Upper lobe of right lung (tissue), 1 donor: ENCODE data around the gene NCKAP5. TPM values are rescaled to one million over a fixed set of nuclear protein-coding genes. Genes with fewer than 3 reads are reported as not detected.

Source experiments
- ATAC-seq: fragments of 200-7000 bp; cut with Tn5 transposase; one replicate; pipeline ENCODE4 v1.9.1; 2020; ENCODE audit warnings: mild to moderate bottlenecking, moderate library complexity
- DNase-seq: peaks from one replicate; pipeline ENCODE4 v3.0.0-alpha.2; 2020
- H3K27ac ChIP-seq: fragments of 200-600 bp; one replicate; pipeline ENCODE4 v1.8.0; 2022
- H3K27me3 ChIP-seq: fragments of 200-600 bp; one replicate; pipeline ENCODE4 v1.8.0; 2022; ENCODE audit warnings: mild to moderate bottlenecking
- H3K36me3 ChIP-seq: fragments of 200-600 bp; one replicate; pipeline ENCODE4 v1.8.0; 2022
- H3K4me1 ChIP-seq: fragments of 200-600 bp; one replicate; pipeline ENCODE4 v1.8.0; 2022
- H3K4me3 ChIP-seq: fragments of 200-600 bp; one replicate; pipeline ENCODE4 v1.8.0; 2022; ENCODE audit warnings: mild to moderate bottlenecking
- H3K9me3 ChIP-seq: fragments of 200-600 bp; one replicate; pipeline ENCODE4 v1.8.0; 2022
- CTCF ChIP-seq: fragments of 200-600 bp; IDR thresholded peaks from one replicate; pipeline ENCODE4 v1.8.0; 2022; ENCODE audit warnings: antibody characterized with exemption
- intact Hi-C: fragments of 100-400 bp; cut with DNase I; formaldehyde crosslinking; loops from one replicate; pipeline ENCODE4 v1.11.0; 2022
- total RNA-seq: library from RNA; stranded (reverse); fragmentation: NEBNext Ultra II Directional; extraction: Animal tissue kit (Norgen Biotek cat#: 25700); gene quantifications from one replicate; pipeline ENCODE4 v1.2.1, GENCODE V29; 2021
- donor health status: DM: no; HTN: yes; CAD: no; lungs with severe emphysema.

NCKAP5 gene
- total RNA-seq, 1 donor from 2014 or later, result 40.8 TPM

GRCh38 chr2:133569286-133569830, 1.1 kb upstream of the NCKAP5 start:
- H3K36me3 ChIP-seq, result no peaks in the 10 kb centered on the region
- H3K27me3 ChIP-seq, result no peaks in the 10 kb centered on the region
- intact Hi-C loops, result no loop called here
- no peak overlapping the region for H3K27ac ChIP-seq
- no peak for TF ChIP-seq CTCF
- DNase-seq, result no peak
- H3K4me3 ChIP-seq, result no peak overlapping the region
- no peaks in the 10 kb centered on the region for H3K4me1 ChIP-seq
- no peaks in the 10 kb centered on the region for H3K9me3 ChIP-seq
- no peak for ATAC-seq

- no peak overlapping the region for H3K27ac ChIP-seq
- intact Hi-C loops, result no loop called here
- DNase-seq, result no peak
These were observed 335 bp upstream of the NCKAP5 start for GRCh38 chr2:133568598-133568997.

GRCh38 chr2:133562558-133562957, 5.7 kb downstream of the NCKAP5 start:
- Histone ChIP-seq H3K4me3 (no peak overlapping the region), H3K27me3 (no peaks in the 10 kb centered on the region), H3K27ac (no peak overlapping the region), H3K36me3 (no peaks in the 10 kb centered on the region), H3K9me3 (no peaks in the 10 kb centered on the region), H3K4me1 (no peaks in the 10 kb centered on the region)
- no peak for TF ChIP-seq CTCF
- no peak for ATAC-seq
- no peak for DNase-seq
- intact Hi-C loops, result no loop called here

More at GRCh38 chr2:133568598-133568997, 335 bp upstream of the NCKAP5 start:
- Histone ChIP-seq H3K4me3 (peak overlapping the region; percentile 35), H3K9me3 (no peaks in the 10 kb centered on the region), H3K4me1 (no peaks in the 10 kb centered on the region), H3K27me3 (no peaks in the 10 kb centered on the region), H3K36me3 (no peaks in the 10 kb centered on the region)
- TF ChIP-seq CTCF, result no peak
- no peak for ATAC-seq

GRCh38 chr2:133561045-133561852, 7.0 kb downstream of the NCKAP5 start:
- no peak for DNase-seq
- H3K4me3 ChIP-seq, result no peak overlapping the region
- H3K27ac ChIP-seq, result no peak overlapping the region
- H3K9me3 ChIP-seq, result no peaks in the 10 kb centered on the region
- TF ChIP-seq CTCF, result peak; percentile 65
- ATAC-seq, result peak; percentile 56
- intact Hi-C loops, result no loop called here
- H3K27me3 ChIP-seq, result no peaks in the 10 kb centered on the region
- no peaks in the 10 kb centered on the region for H3K4me1 ChIP-seq
- H3K36me3 ChIP-seq, result no peaks in the 10 kb centered on the region

GRCh38 chr2:133557614-133558013, 10.6 kb downstream of the NCKAP5 start:
- Histone ChIP-seq H3K36me3 (no peaks in the 10 kb centered on the region), H3K27me3 (no peaks in the 10 kb centered on the region), H3K4me1 (no peaks in the 10 kb centered on the region), H3K9me3 (no peaks in the 10 kb centered on the region), H3K4me3 (no peak overlapping the region), H3K27ac (no peak overlapping the region)
- no peak for ATAC-seq
- no peak for DNase-seq
- intact Hi-C loops, result no loop called here
- TF ChIP-seq CTCF, result no peak
